ENCODE results near the gene ERC2.
"Not testable (repeated sequence)": the region's sequence is repeated elsewhere in the genome, so short reads cannot be mapped to it uniquely, and the experiment has no call there.

The ERC2 gene

DNA sequence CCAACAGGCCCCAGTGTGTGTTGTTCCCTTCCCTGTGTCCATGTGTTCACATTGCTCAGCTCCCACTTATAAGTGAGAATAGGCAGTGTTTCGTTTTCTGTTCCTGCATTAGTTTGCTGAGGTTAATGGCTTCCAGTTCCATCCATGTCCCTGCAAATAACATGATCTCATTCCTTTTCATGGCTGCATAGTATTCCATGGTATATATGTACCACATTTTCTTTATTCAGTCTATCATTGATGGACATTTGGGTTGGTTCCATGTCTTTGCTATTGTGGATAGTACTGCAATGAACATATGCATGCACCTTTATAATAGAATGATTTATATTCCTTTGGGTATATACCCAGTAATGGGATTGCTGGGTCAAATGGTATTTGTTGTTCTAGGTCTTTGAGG is 452.9 kb downstream of the ERC2 start:
- in situ Hi-C loops (cut with MboI; ENCODE audit: low sequenced_read_pairs) = not testable (repeated sequence)

GRCh38 chr3:56012721-56013120 is 455.5 kb downstream of the ERC2 start:
- in situ Hi-C loops (cut with MboI; ENCODE audit: low sequenced_read_pairs) = no loop called here

DNA sequence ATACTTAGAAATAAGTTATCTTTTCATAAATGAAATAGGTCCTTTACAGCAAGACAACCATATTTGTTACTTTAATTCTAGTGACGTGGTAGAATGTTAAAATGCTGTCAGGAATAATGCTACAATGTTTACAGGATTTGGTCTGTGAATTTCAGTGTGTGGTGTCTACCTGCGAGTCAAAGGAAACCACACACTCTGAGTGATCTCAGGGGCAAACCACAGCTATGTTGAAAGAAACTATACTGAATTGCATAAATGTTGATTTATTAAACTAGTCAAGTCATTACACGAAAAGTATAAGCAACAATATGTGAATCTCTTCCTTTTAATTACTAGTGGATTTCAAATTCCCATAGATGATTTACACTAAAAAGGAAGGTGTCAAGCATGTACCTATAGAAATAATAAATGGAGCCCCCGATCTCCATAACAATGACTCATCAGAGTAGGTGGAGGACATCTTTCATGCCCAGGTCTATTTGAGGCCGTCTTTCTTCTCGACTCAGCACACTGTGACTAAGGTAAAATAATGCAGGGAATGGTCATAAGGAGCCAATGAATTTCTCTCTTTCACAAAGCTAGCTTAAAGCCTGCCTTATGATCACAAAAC is 463.0 kb downstream of the ERC2 start:
- in situ Hi-C loops (cut with MboI; ENCODE audit: low sequenced_read_pairs) = no loop called here

- in situ Hi-C loops (cut with MboI; ENCODE audit: low sequenced_read_pairs) = no loop called here
Observed at GRCh38 chr3:56003129-56003528, 465.1 kb downstream of the ERC2 start.

- in situ Hi-C loops (cut with MboI; ENCODE audit: low sequenced_read_pairs) = no loop called here
Observed at GRCh38 chr3:56001991-56002390, 466.3 kb downstream of the ERC2 start.

GRCh38 chr3:56001537-56001936 is 466.7 kb downstream of the ERC2 start:
- in situ Hi-C loops (cut with MboI; ENCODE audit: low sequenced_read_pairs) = no loop called here

DNA sequence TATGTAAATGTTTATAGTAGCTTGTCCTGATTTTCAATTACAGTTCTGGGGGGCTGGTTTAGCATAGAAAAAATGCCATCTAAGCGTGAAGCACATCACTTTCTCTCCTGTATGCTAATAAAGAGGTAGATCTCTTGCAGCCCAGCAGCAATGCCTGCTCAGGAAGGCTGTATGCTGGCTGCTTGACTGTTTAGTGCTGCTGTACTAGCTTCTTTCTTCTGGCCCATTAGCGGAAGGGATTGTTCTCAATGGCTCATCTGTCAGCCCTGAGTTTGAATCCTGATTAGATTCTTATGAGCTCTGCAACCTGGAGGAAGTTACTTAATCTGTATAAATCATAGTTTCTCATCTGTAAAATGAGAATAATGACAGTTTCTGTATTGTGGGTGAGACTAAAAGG is 478.9 kb downstream of the ERC2 start:
- in situ Hi-C loops (cut with MboI; ENCODE audit: low sequenced_read_pairs) = no loop called here

DNA sequence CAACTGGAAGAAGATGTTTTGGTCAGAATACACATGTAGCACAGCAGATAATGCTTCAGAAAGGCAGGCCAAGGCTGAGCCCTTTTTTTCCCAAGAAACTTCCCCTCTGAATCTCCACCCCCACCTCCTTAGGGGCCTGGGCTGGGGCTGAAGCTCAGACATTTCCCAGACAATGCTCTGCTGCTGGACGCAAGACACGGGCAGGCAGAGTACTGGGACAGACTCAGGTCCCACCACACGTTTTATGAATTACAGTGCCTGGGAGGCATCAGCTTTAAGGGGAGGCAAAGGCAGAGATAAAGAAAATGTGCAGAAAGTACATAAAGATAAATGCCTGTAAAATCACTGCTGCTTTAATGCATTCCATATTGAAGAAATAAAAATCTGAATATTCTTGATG is 479.4 kb downstream of the ERC2 start:
- in situ Hi-C loops (cut with MboI; ENCODE audit: low sequenced_read_pairs) = no loop called here

- in situ Hi-C loops (cut with MboI; ENCODE audit: low sequenced_read_pairs) = no loop called here
Observed at GRCh38 chr3:55984626-55985025, 483.6 kb downstream of the ERC2 start.

- in situ Hi-C loops (cut with MboI; ENCODE audit: low sequenced_read_pairs) = no loop called here
Observed at GRCh38 chr3:55978953-55979352, 489.3 kb downstream of the ERC2 start.

DNA sequence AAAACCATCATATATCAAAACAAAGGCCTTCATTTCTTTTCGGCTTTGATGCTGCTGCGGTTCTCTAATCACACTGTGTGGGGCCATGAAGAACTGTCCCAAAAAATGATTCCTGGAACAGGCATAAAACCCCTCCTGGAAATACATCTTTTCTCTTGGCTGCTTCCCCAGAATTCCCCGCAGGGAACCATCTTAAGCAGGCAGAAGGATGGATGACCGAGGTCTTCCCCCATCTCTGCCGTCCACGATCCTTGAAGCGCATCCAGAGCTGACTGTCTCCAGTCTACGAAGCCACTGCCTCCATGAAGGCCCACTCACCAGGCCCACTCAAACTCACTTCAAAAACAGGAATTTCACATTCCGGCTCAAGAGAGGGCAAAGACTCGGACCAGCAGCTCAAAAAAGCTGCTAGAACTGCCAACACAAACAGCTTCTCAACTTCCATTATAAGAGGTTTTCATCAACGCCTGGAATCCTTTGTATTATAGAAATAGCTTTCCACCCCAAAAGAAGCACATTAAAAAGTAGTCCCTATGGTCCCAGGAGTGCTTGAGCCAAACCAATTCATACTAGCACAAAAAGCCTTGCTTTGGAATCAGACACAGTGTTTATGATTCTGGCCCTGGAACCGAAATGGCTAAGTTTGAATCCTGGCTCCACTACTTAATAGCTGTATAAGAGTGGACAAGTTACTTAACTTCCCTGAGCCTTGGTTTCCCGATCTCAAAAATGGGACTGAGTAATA is 493.7 kb downstream of the ERC2 start:
- in situ Hi-C loops (cut with MboI; ENCODE audit: low sequenced_read_pairs) = no loop called here

DNA sequence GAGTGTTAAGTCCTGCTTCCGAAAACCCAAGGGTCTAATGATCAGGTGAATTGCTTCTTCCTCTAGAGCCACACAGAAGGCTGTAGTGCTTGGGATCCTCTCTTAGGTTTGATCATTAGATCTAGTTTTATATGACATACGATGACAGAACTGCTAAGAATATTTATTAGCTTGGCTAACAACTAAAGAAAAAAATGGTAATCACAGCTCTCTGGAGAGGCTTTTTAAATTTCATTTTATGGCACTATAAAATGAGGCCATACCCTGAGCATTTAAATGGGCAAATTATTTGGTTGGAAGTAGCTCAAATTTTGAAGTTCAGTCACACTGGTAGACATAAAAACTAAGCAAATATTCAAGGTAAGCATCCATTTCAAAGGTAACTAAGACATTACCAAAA is 498.6 kb downstream of the ERC2 start:
- in situ Hi-C loops (cut with MboI; ENCODE audit: low sequenced_read_pairs) = no loop called here

DNA sequence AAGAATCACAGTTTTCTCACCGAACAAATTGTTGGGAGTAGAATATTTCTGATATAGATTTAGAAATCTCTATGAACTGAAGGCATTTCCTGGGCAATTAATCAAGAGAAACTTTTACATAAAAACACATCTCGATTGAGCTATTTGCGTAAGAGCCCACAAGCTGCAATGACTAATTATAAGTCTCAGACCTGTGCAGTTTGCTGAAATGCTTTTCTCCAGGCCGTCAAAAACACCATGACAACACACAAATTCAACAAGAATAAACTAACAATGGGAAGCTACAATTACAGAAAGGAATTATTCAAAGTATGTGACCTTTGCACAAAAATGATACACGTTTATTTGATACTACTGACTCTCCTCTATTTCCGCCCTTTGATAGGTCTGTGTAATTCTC is 499.9 kb downstream of the ERC2 start:
- in situ Hi-C loops (cut with MboI; ENCODE audit: low sequenced_read_pairs) = no loop called here

DNA sequence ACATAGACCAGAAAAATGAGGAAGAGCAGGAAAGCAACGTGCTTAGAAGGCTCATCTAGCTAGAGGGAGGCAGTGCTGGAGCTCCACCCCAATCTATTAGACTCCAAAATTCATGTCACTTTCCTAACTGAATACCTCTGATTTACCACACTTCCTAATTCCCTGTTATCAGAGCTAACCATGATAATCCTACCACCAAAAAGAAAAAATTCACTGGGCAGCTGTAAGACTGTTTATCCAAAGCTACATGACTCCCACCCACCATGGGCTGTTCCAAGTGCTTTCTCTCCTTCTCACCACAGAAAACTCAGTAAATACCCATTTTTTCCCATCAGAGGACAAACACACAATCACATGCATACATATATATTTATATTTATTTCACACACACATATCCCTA is 501.7 kb downstream of the ERC2 start:
- in situ Hi-C loops (cut with MboI; ENCODE audit: low sequenced_read_pairs) = no loop called here

DNA sequence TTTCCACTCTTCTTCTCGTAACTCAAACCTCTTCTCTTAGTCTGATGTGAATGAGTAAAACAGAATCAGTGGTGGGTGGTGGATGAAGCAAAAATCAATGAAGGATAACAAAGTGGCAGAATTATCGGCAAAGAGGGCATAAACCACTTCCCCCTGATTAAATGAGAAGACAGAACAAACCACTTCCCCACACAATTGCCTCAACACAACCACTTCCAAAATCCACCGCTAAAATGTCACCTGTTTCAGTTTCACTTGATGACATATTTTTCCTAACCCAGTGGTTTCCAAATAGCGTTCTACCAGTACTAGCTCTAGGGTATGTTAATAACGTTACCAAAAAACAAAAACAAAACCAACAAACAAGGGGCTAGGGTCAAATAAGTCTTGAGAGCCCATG is 502.5 kb downstream of the ERC2 start:
- in situ Hi-C loops (cut with MboI; ENCODE audit: low sequenced_read_pairs) = no loop called here

DNA sequence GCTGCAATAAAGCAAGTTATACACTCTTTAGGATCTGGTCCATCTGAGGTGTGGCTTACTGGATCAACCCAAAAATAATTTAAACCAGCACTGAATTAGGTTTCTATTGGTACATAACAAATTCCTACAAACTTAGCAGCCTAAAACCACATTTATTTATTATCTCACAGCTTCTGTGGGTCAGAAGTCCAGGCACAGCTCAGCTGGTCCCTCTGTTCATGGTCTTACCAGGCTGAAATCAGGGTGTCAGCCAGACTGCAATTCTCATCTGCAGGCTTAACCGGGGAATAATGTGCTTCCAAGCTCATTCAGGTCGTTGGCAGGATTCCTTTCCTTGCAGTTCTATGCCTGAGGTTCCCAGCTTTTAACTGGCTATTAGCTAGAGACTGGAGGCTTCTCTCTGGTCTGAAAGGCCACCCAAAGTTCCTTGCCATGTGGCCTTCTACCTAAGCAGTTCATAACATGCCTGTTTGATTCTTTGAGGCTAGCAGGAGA is 503.7 kb downstream of the ERC2 start:
- in situ Hi-C loops (cut with MboI; ENCODE audit: low sequenced_read_pairs) = no loop called here

- in situ Hi-C loops (cut with MboI; ENCODE audit: low sequenced_read_pairs) = no loop called here
Observed at GRCh38 chr3:55963601-55964000, 504.7 kb downstream of the ERC2 start.

DNA sequence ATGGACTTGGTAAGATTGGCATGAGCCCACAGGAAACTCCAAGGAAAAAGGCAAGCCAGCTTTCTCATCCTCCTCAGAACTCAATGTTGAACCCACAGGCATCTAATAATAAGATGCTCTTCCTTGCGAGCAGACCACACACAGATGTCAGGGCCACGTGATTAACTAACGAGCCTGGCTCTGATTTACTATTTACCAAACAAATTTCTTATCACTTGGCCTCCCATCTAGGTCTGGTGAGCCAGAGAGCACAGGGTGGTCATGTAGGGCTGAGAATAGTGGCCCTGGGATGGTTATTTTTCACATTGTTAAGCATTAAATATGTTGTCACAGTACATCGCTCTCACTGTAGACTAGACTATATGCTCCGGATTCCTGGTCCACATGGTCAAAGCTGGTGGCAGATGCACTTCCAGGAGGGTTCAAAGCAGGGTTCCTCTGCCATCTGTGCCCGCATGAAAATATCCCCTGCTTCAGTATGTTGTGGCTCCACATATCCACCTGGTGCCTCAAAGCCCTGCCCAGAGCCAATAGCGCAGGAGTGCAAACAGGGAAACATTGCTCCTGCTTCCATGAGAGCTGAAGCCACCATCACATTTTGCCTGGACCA is 508.7 kb downstream of the ERC2 start:
- in situ Hi-C loops (cut with MboI; ENCODE audit: low sequenced_read_pairs) = no loop called here

DNA sequence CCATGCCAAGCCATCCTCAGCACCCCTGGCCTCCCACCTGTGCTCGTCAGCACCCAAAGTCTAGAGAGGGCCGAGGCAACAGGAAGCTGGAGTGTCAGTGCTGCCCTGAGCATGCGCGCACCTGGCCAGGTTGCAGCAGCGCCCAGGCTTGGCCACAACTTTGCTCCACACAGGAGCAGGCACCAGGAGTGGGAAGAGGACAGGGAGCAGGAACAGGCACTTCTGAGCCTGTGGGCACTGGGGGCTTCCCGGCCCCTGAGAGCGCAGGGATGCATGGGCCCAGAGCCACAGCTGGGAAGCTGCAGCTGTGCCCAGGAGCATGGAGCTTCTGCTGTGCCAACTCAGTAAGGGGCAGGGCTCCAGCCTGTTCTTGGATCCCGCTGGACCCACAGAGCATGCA is 509.7 kb downstream of the ERC2 start:
- in situ Hi-C loops (cut with MboI; ENCODE audit: low sequenced_read_pairs) = no loop called here

DNA sequence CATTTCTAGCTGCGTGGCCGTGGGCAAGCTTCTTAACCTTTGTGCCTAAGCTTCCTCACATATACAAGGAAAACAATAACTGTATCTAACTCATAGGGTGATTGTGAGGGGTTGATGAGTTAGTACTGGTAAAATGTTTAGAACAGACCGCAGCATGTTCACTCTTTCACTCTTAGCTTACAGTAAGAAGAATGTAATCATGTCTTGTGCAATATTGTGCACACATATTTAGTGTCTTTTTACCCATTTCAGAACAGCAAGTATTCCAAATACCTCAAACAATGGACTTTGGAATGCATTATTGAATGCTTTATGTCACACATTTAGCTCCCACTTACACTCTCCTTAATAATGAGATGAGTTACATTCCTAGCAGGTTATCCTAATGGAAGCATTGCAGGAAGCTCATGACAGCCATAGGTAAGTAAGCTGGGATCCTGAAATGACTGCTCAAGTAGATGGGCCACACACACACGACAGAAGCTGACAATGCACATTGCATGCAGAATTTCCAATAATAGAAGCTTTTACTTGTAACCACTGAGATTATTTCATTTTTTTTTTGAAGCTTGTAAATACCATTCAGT is 512.3 kb downstream of the ERC2 start:
- in situ Hi-C loops (cut with MboI; ENCODE audit: low sequenced_read_pairs) = no loop called here

DNA sequence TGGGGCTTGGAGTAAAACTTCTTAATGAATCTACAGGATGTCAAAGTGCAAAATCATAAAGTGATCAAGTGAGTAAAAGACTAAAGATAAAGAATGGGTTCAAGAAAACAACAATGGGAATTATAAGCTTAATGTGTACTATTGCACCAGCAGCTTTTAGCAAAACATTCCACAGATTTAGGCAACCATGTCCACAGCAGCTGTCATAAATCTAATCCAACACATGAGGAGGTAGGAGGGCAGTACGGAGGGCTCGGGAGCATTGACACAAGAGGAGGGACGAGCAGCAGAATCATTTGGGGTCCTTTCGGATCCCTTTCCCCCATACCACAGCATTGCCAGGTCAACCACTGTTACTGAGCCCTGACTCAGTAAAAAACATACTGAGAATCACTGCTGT is 516.9 kb downstream of the ERC2 start:
- in situ Hi-C loops (cut with MboI; ENCODE audit: low sequenced_read_pairs) = no loop called here

DNA sequence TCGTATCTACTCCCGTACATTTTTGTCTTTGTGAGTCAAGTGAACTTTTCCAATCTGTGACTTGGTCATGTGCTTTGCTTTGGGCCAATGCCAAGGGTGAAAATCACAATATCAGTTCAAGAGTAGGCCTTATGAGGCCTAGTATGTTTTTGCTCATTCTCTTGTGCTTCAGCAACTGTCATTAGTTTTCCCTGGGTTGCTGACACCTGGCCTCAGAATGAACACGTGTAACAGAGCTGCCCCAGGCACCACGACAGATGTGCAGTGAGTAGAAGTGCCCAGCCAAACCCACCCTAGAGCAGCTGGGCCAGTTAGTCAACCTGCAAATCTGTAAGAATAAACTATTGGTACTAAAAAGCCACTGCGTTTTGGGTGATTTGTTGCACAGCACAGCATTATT is 520.9 kb downstream of the ERC2 start:
- in situ Hi-C loops (cut with MboI; ENCODE audit: low sequenced_read_pairs) = no loop called here
